BJ (cell line): Measurements from ENCODE around the gene EPHA1. TPM values are rescaled to one million over a fixed set of nuclear protein-coding genes. Genes with fewer than 3 reads are reported as not detected.

Experiments
- CTCF ChIA-PET: fragments of 350-600 bp; formaldehyde crosslinking; extraction: SDS; loops from one replicate; lab custom pipeline; 2021; ENCODE audit warnings: antibody characterized with exemption, inconsistent platforms; lab: Yijun Ruan, JAX
- POLR2A ChIA-PET: fragments of 300-600 bp; sonication (Branson Sonifier 250); formaldehyde crosslinking; extraction: SDS; loops from one replicate; lab custom pipeline; 2021; ENCODE audit warnings: antibody characterized with exemption; lab: Charles Lee
- DNase-seq: peaks from one replicate; pipeline ENCODE4 v3.0.0-alpha.2; 2011; ENCODE audit warnings: low read depth
- H3K27me3 ChIP-seq: 2 replicates; pipeline ENCODE4 v1.6.0; 2011; ENCODE audit warnings: low read length; ENCODE audit not compliant: control insufficient read depth, insufficient read depth
- H3K36me3 ChIP-seq: 2 replicates; pipeline ENCODE4 v1.5.1; 2011; ENCODE audit warnings: low read length; ENCODE audit not compliant: control insufficient read depth, insufficient read depth
- H3K4me3 ChIP-seq: 2 replicates; pipeline ENCODE4 v1.5.1; 2011; ENCODE audit warnings: low read depth, mild to moderate bottlenecking, control low read depth, low read length
- CTCF ChIP-seq: IDR thresholded peaks from 2 replicates; pipeline ENCODE4 v1.5.1; 2011; ENCODE audit warnings: low read depth, mild to moderate bottlenecking, control low read depth, inconsistent platforms, low read length, moderate library complexity; ENCODE audit not compliant: insufficient read depth
- polyA plus RNA-seq: library from polyadenylated mRNA; depleted of rRNA; stranded (reverse); fragments of >200 nt; gene quantifications from 2 replicates; pipeline ENCODE4 v1.2.3, GENCODE V29; 2011

The EPHA1 gene
- polyA plus RNA-seq, 1 experiment = 0.05 TPM

GRCh38 chr7:143398616-143399015 lies 10.0 kb downstream of the EPHA1 start:
- CTCF ChIA-PET = interaction anchor here (1.5 kb wide), 1 partner anchor 17 kb away, joined by 4 read pairs; no protein-coding TSS in a partner anchor
- Histone ChIP-seq H3K27me3 (no peaks in the 10 kb centered on the region), H3K36me3 (no peaks in the 10 kb centered on the region), H3K4me3 (no peak overlapping the region)
- no peak for TF ChIP-seq CTCF
- DNase-seq = no peak
- POLR2A ChIA-PET = no interaction called here

- Histone ChIP-seq H3K27me3 (no peaks in the 10 kb centered on the region), H3K4me3 (no peak overlapping the region), H3K36me3 (peaks cover under 1% of the 10 kb centered on the region; the same call in 1 of the 2 replicates)
- TF ChIP-seq CTCF = no peak
- DNase-seq = no peak
- ChIA-PET CTCF (interaction anchor here (1.5 kb wide), 1 partner anchor 18 kb away, joined by 4 read pairs; no protein-coding TSS in a partner anchor), POLR2A (no interaction called here)
Measured at GRCh38 chr7:143397710-143398530, 10.7 kb downstream of the EPHA1 start.

GRCh38 chr7:143396625-143397556 lies 11.8 kb downstream of the EPHA1 start:
- H3K4me3 ChIP-seq = no peak overlapping the region
- CTCF ChIA-PET = interaction anchor here (0.7 to 2.6 kb wide), 6 partner anchors 13 to 98 kb away, joined by 3 to 7 read pairs (median 4); no protein-coding TSS in a partner anchor
- POLR2A ChIA-PET = interaction anchor here (1.0 kb wide), 1 partner anchor 11 kb away, joined by 4 read pairs; no protein-coding TSS in a partner anchor
- no peak for DNase-seq
- no peak for TF ChIP-seq CTCF
- no peaks in the 10 kb centered on the region for H3K27me3 ChIP-seq
- H3K36me3 ChIP-seq = peaks cover 2% of the 10 kb centered on the region; the same call in 1 of the 2 replicates

GRCh38 chr7:143396182-143396581 lies 12.5 kb downstream of the EPHA1 start:
- ChIA-PET POLR2A (interaction anchor here (1.0 kb wide), 1 partner anchor 12 kb away, joined by 4 read pairs; no protein-coding TSS in a partner anchor), CTCF (interaction anchor here (0.7 to 2.6 kb wide), 7 partner anchors 8 to 50 kb away, joined by 3 to 7 read pairs (median 4); no protein-coding TSS in a partner anchor)
- H3K36me3 ChIP-seq = peaks cover 8% of the 10 kb centered on the region

More at GRCh38 chr7:143396182-143396581, 12.5 kb downstream of the EPHA1 start:
- Histone ChIP-seq H3K4me3 (no peak overlapping the region), H3K27me3 (no peaks in the 10 kb centered on the region)
- DNase-seq = no peak
- TF ChIP-seq CTCF = no peak
